GM12878 (cell line): ENCODE measurements around the gene PIGZ. TPM values are rescaled to one million over a fixed set of nuclear protein-coding genes. Genes with fewer than 3 reads are reported as not detected.
A peak's percentile ranks its signal among the peaks of the same experiment; 100 is the strongest.

Experiments used
- ATAC-seq: fragments of 200-7000 bp; cut with Tn5 transposase; 3 replicates; pipeline ENCODE4 v1.9.1; 2020; ENCODE audit warnings: mild to moderate bottlenecking, moderate library complexity
- BruUV-seq: library from RNA; stranded (reverse); fragments of 400-500 nt; replicated peaks from 2 replicates; lab custom pipeline; 2021; lab: Mats Ljungman, UMichigan
- CTCF ChIA-PET: fragments of 300-600 bp; sonication (Branson Sonifier 250); formaldehyde crosslinking; extraction: SDS; loops from one replicate; lab custom pipeline; 2021; ENCODE audit warnings: inconsistent platforms; lab: Yijun Ruan, JAX
- POLR2A ChIA-PET: fragments of 350-600 bp; formaldehyde crosslinking; extraction: SDS; loops from one replicate; lab custom pipeline; 2021; ENCODE audit warnings: inconsistent platforms; lab: Charles Lee
- RAD21 ChIA-PET: fragments of 300-600 bp; sonication (Branson Sonifier 250); formaldehyde crosslinking; loops from one replicate; lab custom pipeline; 2023; ENCODE audit warnings: antibody characterized with exemption; ENCODE audit not compliant: unreplicated experiment; lab: Charles Lee
- SMC1A ChIA-PET: fragments of 300-600 bp; sonication (Branson Sonifier 250); formaldehyde crosslinking; loops from one replicate; lab custom pipeline; 2023; ENCODE audit not compliant: unreplicated experiment, uncharacterized antibody; lab: Charles Lee
- DNase-seq: peaks from one replicate; pipeline ENCODE4 v3.0.0-alpha.2; 2011; ENCODE audit warnings: low read depth, low spot score
- FAIRE-seq: peaks from 3 replicates; lab custom pipeline; 2011; peaks lifted over from hg19 to GRCh38; lab: Jason Lieb, UNC
- H2AFZ ChIP-seq: 2 replicates; pipeline ENCODE4 v1.6.0; 2011; ENCODE audit warnings: low read depth, low read length, control low read depth; ENCODE audit not compliant: control insufficient read depth
- H3K27ac ChIP-seq: 2 replicates; pipeline ENCODE4 v1.5.1; 2011; ENCODE audit warnings: control low read depth; ENCODE audit not compliant: control insufficient read depth, insufficient read depth
- H3K27me3 ChIP-seq, 2 experiments: replicated peaks in 1 of 2; 2 replicates each; pipeline versions ENCODE4 v1.6.0 to v1.6.1; 2011; ENCODE audit warnings: low read length in 1 of 2; ENCODE audit not compliant: control insufficient read depth in 2 of 2, insufficient read depth in 2 of 2
- H3K36me3 ChIP-seq, 2 experiments: 2 replicates each; pipeline ENCODE4 v1.5.1; 2011; ENCODE audit warnings: low read length in 1 of 2; ENCODE audit not compliant: control insufficient read depth in 2 of 2, insufficient read depth in 2 of 2
- H3K4me1 ChIP-seq: 2 replicates; pipeline ENCODE4 v1.6.1; 2011; ENCODE audit warnings: mild to moderate bottlenecking, low read length, moderate library complexity, mixed read lengths; ENCODE audit not compliant: control insufficient read depth, insufficient read depth
- H3K4me2 ChIP-seq: 2 replicates; pipeline ENCODE4 v1.6.0; 2011; ENCODE audit warnings: control low read depth; ENCODE audit not compliant: control insufficient read depth, insufficient read depth
- H3K4me3 ChIP-seq: fragments of 200-600 bp; sonication (generic); 2 replicates; pipeline ENCODE4 v1.5.1; 2016
- H3K79me2 ChIP-seq: 2 replicates; pipeline ENCODE4 v1.6.0; 2011; ENCODE audit warnings: low read length; ENCODE audit not compliant: control insufficient read depth, insufficient read depth
- H3K9ac ChIP-seq: 2 replicates; pipeline ENCODE4 v1.8.0; 2011; ENCODE audit warnings: low read length, control low read depth, mixed read lengths; ENCODE audit not compliant: control insufficient read depth, insufficient read depth
- H3K9me3 ChIP-seq: replicated peaks from 3 replicates; pipeline ENCODE4 v1.5.1; 2011; ENCODE audit warnings: mild to moderate bottlenecking, low read length; ENCODE audit not compliant: control insufficient read depth, insufficient read depth
- H4K20me1 ChIP-seq: 2 replicates; pipeline ENCODE4 v1.6.0; 2011; ENCODE audit not compliant: control insufficient read depth, insufficient read depth
- HDGF ChIP-seq: fragments of 450-650 bp; IDR thresholded peaks from 2 replicates; pipeline ENCODE4 v1.6.1; 2016; ENCODE audit warnings: antibody characterized with exemption
- MEF2B ChIP-seq: fragments of 450-650 bp; IDR thresholded peaks from 2 replicates; pipeline ENCODE4 v1.6.1; 2018; ENCODE audit warnings: mild to moderate bottlenecking, moderate library complexity; ENCODE audit not compliant: partially characterized antibody, poor library complexity, severe bottlenecking
- MYB ChIP-seq: fragments of 150-350 bp; IDR thresholded peaks from 2 replicates; pipeline ENCODE4 v1.6.1; 2014; ENCODE audit warnings: mild to moderate bottlenecking, low read depth, low read length, borderline replicate concordance
- NFIC ChIP-seq: IDR thresholded peaks from 2 replicates; pipeline ENCODE4 v1.6.1; 2012; ENCODE audit warnings: low read depth, mild to moderate bottlenecking, inconsistent platforms, low read length, moderate library complexity
- NR2F1 ChIP-seq: fragments of 450-650 bp; conservative IDR thresholded peaks from 2 replicates; pipeline ENCODE4 v1.6.1; 2017; ENCODE audit warnings: mild to moderate bottlenecking
- PBX3 ChIP-seq: IDR thresholded peaks from 2 replicates; pipeline ENCODE4 v1.6.1; 2011; ENCODE audit warnings: mild to moderate bottlenecking, low read depth, low read length, moderate library complexity; ENCODE audit not compliant: insufficient replicate concordance
- PML ChIP-seq: IDR thresholded peaks from 2 replicates; pipeline ENCODE4 v1.6.1; 2012; ENCODE audit warnings: low read length, inconsistent platforms
- RELA ChIP-seq: fragments of 450-650 bp; IDR thresholded peaks from 2 replicates; pipeline ENCODE4 v1.8.0; 2014; ENCODE audit warnings: borderline replicate concordance; ENCODE audit not compliant: partially characterized antibody
- ZNF384 ChIP-seq: IDR thresholded peaks from 2 replicates; pipeline ENCODE4 v1.6.1; 2012; ENCODE audit warnings: low read depth, mild to moderate bottlenecking, low read length, improper control_type of control experiment, borderline replicate concordance
- WGBS: methylation state at CpG from one replicate; pipeline ENCODE4 v1.1.6; 2016; ENCODE audit warnings: low lambda C conversion rate; ENCODE audit not compliant: insufficient replicate concordance, insufficient coverage; ENCODE audit errors: missing lambda C conversion rate; 5-methylcytosine and 5-hydroxymethylcytosine counted together
- in situ Hi-C: fragments of 300-500 bp; cut with MboI; formaldehyde crosslinking; loops from 9 replicates; pipeline ENCODE4 v1.14.3; 2018; ENCODE audit warnings: mixed read lengths
- intact Hi-C: fragments of 100-400 bp; cut with micrococcal nuclease; formaldehyde crosslinking; loops from one replicate; pipeline ENCODE4 v1.14.2; 2022; ENCODE audit not compliant: unreplicated experiment
- polyA plus RNA-seq, 11 experiments: library from polyadenylated mRNA; depleted of rRNA in 4 of 11; unstranded in 6 of 11; stranded (reverse) in 5 of 11; fragments of >200 nt; fragmentation: Nextera tagmentation in 4 of 11; fragmentation: Illumina TruSeq in 1 of 11; extraction: Ambion mirVana in 4 of 11; extraction: Trizol in 1 of 11; gene quantifications; 1 replicate in 1 of 11; 2 replicates in 10 of 11; pipeline versions ENCODE4 v1.2.1 to v1.2.3, GENCODE V29; 2011 to 2016; ENCODE audit warnings: inconsistent platforms in 2 of 11, missing spikeins in 2 of 11, low read depth in 1 of 11
- total RNA-seq, 4 experiments: library from RNA; depleted of rRNA in 3 of 4; stranded (reverse); fragments of >200 nt in 3 of 4; fragmentation: Illumina TruSeq in 1 of 4; extraction: Trizol in 1 of 4; gene quantifications; 2 replicates each; pipeline versions ENCODE4 v1.2.1 to v1.2.3, GENCODE V29; 2013 to 2021
- TF ChIP-seq, protein P1 (sequence below): fragments of 450-650 bp; IDR thresholded peaks from 2 replicates; pipeline ENCODE4 v1.6.1; 2018; ENCODE audit warnings: mild to moderate bottlenecking, low read depth, moderate library complexity; ENCODE audit not compliant: partially characterized antibody

PIGZ gene
- total and polyA plus RNA-seq, 10 of the 15 experiments (the other 5 are each of a cell fraction or from before 2014, with no cell fraction given), result 0.06 to 1.2 (median 0.64) TPM

- TF ChIP-seq ZNF384 (no peak), PBX3 (peak; percentile 48), MEF2B (no peak), NR2F1 (no peak), NFIC (0 out of 2 replicates have a peak, but pooled peaks have one; percentile 34)
- TF ChIP-seq, protein P1, sequence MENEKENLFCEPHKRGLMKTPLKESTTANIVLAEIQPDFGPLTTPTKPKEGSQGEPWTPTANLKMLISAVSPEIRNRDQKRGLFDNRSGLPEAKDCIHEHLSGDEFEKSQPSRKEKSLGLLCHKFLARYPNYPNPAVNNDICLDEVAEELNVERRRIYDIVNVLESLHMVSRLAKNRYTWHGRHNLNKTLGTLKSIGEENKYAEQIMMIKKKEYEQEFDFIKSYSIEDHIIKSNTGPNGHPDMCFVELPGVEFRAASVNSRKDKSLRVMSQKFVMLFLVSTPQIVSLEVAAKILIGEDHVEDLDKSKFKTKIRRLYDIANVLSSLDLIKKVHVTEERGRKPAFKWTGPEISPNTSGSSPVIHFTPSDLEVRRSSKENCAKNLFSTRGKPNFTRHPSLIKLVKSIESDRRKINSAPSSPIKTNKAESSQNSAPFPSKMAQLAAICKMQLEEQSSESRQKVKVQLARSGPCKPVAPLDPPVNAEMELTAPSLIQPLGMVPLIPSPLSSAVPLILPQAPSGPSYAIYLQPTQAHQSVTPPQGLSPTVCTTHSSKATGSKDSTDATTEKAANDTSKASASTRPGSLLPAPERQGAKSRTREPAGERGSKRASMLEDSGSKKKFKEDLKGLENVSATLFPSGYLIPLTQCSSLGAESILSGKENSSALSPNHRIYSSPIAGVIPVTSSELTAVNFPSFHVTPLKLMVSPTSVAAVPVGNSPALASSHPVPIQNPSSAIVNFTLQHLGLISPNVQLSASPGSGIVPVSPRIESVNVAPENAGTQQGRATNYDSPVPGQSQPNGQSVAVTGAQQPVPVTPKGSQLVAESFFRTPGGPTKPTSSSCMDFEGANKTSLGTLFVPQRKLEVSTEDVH, result no peak
These were observed 26.4 kb upstream of the PIGZ start (continued) for GRCh38 chr3:196995027-196995426.

GRCh38 chr3:196994056-196994455 is 25.4 kb upstream of the PIGZ start:
- no peak for TF ChIP-seq PML
- TF ChIP-seq RELA, result no peak
- no peak for TF ChIP-seq MYB
- no peak for TF ChIP-seq HDGF
- H3K36me3 ChIP-seq, result no peaks in the 10 kb centered on the region
- 50% methylated on average over 14 of the region's 16 CpGs for WGBS
- H3K4me3 ChIP-seq, result no peak overlapping the region
- H3K4me1 ChIP-seq, result no peaks in the 10 kb centered on the region
- H4K20me1 ChIP-seq, result no peaks in the 10 kb centered on the region
- ChIA-PET POLR2A (no interaction called here), RAD21 (no interaction called here), SMC1A (interaction anchor here (1.0 to 1.2 kb wide), 2 partner anchors 35 to 139 kb away, joined by 3 read pairs; partner anchors contain the start of gene MELTF), CTCF (interaction anchor here (1.1 kb wide), 1 partner anchor 35 kb away, joined by 3 read pairs; no protein-coding TSS in a partner anchor)
- FAIRE-seq, result no peak
- H3K79me2 ChIP-seq, result no peaks in the 10 kb centered on the region
- no TSS peak for BruUV-seq
- DNase-seq, result no peak
- in situ Hi-C loops (loop anchor here (25.0 kb wide), 1 partner anchor 518 kb away; no protein-coding TSS in a partner anchor), intact Hi-C loops (no loop called here)
- H3K4me2 ChIP-seq, result no peak overlapping the region
- H2AFZ ChIP-seq, result no peak overlapping the region
- H3K27me3 ChIP-seq, result no peaks in the 10 kb centered on the region
- no peak overlapping the region for H3K27ac ChIP-seq
- no peak overlapping the region for H3K9ac ChIP-seq
- H3K9me3 ChIP-seq, result no peaks in the 10 kb centered on the region
- no peak for ATAC-seq
